Stomach (tissue), 4 donors: Measurements from ENCODE around the gene NFATC2.

Experiments
- EP300 ChIP-seq: sonication (generic); formaldehyde crosslinking; IDR thresholded peaks from one replicate; pipeline ENCODE4 v1.6.1; 2017; ENCODE audit warnings: antibody characterized with exemption
- POLR2A ChIP-seq, 4 donors: fragments of 450-650 bp; IDR thresholded peaks; one replicate each; pipeline ENCODE4 v1.6.1; 2016; ENCODE audit warnings: antibody characterized with exemption in 4 of 4, control low read depth in 2 of 4, mild to moderate bottlenecking in 1 of 4, moderate library complexity in 1 of 4
- POLR2AphosphoS5 ChIP-seq, 3 donors: sonication (generic); formaldehyde crosslinking; IDR thresholded peaks; one replicate each; pipeline ENCODE4 v1.6.1; 2016; ENCODE audit warnings: antibody characterized with exemption in 3 of 3
- TF ChIP-seq, protein P1 (sequence below), 7 experiments: fragments of 450-650 bp in 4 of 7; fragments of 200-600 bp in 3 of 7; sonication (generic) in 3 of 7; IDR thresholded peaks; one replicate each; pipeline ENCODE4 v1.5.1; 2016 to 2019; ENCODE audit warnings: antibody characterized with exemption in 7 of 7, control low read depth in 2 of 7, mild to moderate bottlenecking in 1 of 7

DNA sequence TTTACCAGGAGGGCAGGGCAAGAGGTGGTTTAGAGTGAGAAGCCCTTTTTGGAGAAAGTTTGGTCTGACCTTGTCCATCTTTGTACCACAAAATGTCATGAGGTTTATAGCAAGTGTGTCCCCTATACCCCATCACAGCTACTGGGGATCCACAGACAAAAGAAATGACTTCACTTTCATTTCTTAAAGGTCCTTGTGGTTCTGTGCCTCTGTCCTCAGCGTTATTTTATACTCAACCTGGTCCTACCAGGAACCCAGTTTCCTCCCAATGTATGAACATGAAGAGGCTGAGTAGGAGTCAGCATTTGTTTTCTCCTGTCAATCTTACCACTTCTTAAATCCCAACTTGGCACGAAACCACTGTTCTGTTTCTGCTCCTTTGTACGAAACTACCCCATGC is 157.6 kb downstream of the NFATC2 start:
- no peak for TF ChIP-seq POLR2A (IDR thresholded peaks at IDR 0.05)
- TF ChIP-seq, protein P1, sequence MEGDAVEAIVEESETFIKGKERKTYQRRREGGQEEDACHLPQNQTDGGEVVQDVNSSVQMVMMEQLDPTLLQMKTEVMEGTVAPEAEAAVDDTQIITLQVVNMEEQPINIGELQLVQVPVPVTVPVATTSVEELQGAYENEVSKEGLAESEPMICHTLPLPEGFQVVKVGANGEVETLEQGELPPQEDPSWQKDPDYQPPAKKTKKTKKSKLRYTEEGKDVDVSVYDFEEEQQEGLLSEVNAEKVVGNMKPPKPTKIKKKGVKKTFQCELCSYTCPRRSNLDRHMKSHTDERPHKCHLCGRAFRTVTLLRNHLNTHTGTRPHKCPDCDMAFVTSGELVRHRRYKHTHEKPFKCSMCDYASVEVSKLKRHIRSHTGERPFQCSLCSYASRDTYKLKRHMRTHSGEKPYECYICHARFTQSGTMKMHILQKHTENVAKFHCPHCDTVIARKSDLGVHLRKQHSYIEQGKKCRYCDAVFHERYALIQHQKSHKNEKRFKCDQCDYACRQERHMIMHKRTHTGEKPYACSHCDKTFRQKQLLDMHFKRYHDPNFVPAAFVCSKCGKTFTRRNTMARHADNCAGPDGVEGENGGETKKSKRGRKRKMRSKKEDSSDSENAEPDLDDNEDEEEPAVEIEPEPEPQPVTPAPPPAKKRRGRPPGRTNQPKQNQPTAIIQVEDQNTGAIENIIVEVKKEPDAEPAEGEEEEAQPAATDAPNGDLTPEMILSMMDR (IDR thresholded peaks at IDR 0.05): no peak
- TF ChIP-seq EP300: no peak
- TF ChIP-seq POLR2AphosphoS5 (IDR thresholded peaks at IDR 0.05): no peak
